Measurements from ENCODE around the gene CILP. TPM values are rescaled to one million over a fixed set of nuclear protein-coding genes. Genes with fewer than 3 reads are reported as not detected.
"Not testable (repeated sequence)": the region's sequence is repeated elsewhere in the genome, so short reads cannot be mapped to it uniquely, and the experiment has no call there.

CILP gene
- polyA plus RNA-seq, 3 donors, result 0.13 TPM; not detected in 2

DNA sequence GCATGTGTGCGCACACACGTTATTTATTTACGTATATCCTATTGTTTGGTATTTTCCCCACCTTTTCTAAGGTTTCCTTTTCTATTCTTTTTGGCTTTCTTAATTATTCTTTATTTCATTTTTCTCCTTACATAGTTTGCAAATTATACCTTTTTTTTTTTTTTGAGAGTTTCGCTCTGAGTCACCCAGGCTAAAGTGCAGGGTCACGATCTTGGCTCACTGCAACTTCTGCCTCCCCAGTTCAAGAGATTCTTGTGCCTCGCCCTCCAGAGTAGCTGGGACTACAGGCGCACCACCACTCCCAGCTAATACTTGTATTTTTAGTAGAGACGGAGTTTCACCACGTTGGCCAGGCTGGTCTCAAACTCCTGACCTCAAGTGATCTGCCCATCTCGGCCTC, 20.0 kb upstream of the CILP start:
- Mint-ChIP-seq H3K4me3 (no peak overlapping the region), H3K4me1 (no peaks in the 10 kb centered on the region), H3K27me3 (ENCODE audit: low read depth in 3 of 3) (peaks cover 1 to 5% (median 2%) of the 10 kb centered on the region in 3 donors), H3K36me3 (no peaks in the 10 kb centered on the region), H3K9me3 (no peaks in the 10 kb centered on the region), H3K27ac (peak overlapping the region in 1 of 7 donors; percentile 43)
- Histone ChIP-seq H3K9me3 (replicated peaks in 1 of 2; ENCODE audit: control insufficient read depth in 1 of 2, insufficient read depth in 1 of 2, low read length in 2 of 2) (no peaks in the 10 kb centered on the region), H4K20me1 (ENCODE audit: insufficient read depth, low read length) (no peaks in the 10 kb centered on the region), H3K79me2 (ENCODE audit: insufficient read depth, low read length) (no peaks in the 10 kb centered on the region), H3K4me1 (ENCODE audit: control insufficient read depth in 1 of 2, insufficient read depth in 2 of 2, low read length in 2 of 2) (no peaks in the 10 kb centered on the region), H3K4me2 (replicated peaks; ENCODE audit: extremely low read depth, low read length, poor library complexity, severe bottlenecking) (no peak overlapping the region), H3K9ac (ENCODE audit: insufficient read depth, low read length, poor library complexity, severe bottlenecking) (no peak overlapping the region), H3K4me3 (replicated peaks in 1 of 3; ENCODE audit: low read depth in 2 of 3, low read length in 3 of 3) (no peak overlapping the region), H3K36me3 (replicated peaks in 1 of 2; ENCODE audit: control insufficient read depth in 1 of 2, insufficient read depth in 2 of 2, low read length in 2 of 2) (no peaks in the 10 kb centered on the region), H3K27me3 (ENCODE audit: control insufficient read depth in 2 of 2, insufficient read depth in 2 of 2, low read length in 2 of 2) (no peaks in the 10 kb centered on the region), H3K27ac (ENCODE audit: low read depth in 1 of 2, low read length in 2 of 2) (no peak overlapping the region), H2AFZ (ENCODE audit: insufficient read depth, low read depth, low read length, poor library complexity, severe bottlenecking) (no peak overlapping the region)
- 92% methylated on average over 4 of the region's 10 CpGs for WGBS (ENCODE audit: insufficient coverage)
- TF ChIP-seq, protein P1, sequence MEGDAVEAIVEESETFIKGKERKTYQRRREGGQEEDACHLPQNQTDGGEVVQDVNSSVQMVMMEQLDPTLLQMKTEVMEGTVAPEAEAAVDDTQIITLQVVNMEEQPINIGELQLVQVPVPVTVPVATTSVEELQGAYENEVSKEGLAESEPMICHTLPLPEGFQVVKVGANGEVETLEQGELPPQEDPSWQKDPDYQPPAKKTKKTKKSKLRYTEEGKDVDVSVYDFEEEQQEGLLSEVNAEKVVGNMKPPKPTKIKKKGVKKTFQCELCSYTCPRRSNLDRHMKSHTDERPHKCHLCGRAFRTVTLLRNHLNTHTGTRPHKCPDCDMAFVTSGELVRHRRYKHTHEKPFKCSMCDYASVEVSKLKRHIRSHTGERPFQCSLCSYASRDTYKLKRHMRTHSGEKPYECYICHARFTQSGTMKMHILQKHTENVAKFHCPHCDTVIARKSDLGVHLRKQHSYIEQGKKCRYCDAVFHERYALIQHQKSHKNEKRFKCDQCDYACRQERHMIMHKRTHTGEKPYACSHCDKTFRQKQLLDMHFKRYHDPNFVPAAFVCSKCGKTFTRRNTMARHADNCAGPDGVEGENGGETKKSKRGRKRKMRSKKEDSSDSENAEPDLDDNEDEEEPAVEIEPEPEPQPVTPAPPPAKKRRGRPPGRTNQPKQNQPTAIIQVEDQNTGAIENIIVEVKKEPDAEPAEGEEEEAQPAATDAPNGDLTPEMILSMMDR (IDR thresholded peaks at IDR 0.05), result no peak
- intact Hi-C loops (cut with micrococcal nuclease), result no loop called here
- no peak for DNase-seq

DNA sequence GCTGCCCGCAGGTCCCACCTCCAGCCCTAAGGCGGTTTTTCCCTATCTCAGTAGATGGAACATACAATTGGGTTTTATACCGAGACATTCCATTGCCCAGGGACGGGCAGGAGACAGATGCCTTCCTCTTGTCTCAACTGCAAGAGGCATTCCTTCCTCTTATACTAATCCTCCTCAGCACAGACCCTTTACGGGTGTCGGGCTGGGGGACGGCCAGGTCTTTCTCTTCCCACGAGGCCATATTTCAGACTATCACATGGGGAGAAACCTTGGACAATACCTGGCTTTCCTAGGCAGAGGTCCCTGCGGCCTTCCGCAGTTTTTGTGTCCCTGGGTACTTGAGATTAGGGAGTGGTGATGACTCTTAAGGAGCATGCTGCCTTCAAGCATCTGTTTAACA, 15.6 kb upstream of the CILP start:
- not testable (repeated sequence) for H3K9ac ChIP-seq (ENCODE audit: insufficient read depth, low read length, poor library complexity, severe bottlenecking)

More for the DNA sequence above, 15.6 kb upstream of the CILP start:
- H3K27ac ChIP-seq (ENCODE audit: low read depth in 1 of 2, low read length in 2 of 2); H4K20me1 ChIP-seq (ENCODE audit: insufficient read depth, low read length); H3K4me1 Mint-ChIP-seq; H3K4me3 ChIP-seq (replicated peaks in 1 of 3; ENCODE audit: low read depth in 2 of 3, low read length in 3 of 3); H3K79me2 ChIP-seq (ENCODE audit: insufficient read depth, low read length); H3K27me3 ChIP-seq (ENCODE audit: control insufficient read depth in 2 of 2, insufficient read depth in 2 of 2, low read length in 2 of 2); H2AFZ ChIP-seq (ENCODE audit: insufficient read depth, low read depth, low read length, poor library complexity, severe bottlenecking); H3K4me3 Mint-ChIP-seq; H3K36me3 Mint-ChIP-seq; intact Hi-C loops (cut with micrococcal nuclease); H3K27ac Mint-ChIP-seq; H3K27me3 Mint-ChIP-seq (ENCODE audit: low read depth in 3 of 3); DNase-seq; H3K4me1 ChIP-seq (ENCODE audit: control insufficient read depth in 1 of 2, insufficient read depth in 2 of 2, low read length in 2 of 2); H3K9me3 ChIP-seq (replicated peaks in 1 of 2; ENCODE audit: control insufficient read depth in 1 of 2, insufficient read depth in 1 of 2, low read length in 2 of 2); H3K36me3 ChIP-seq (replicated peaks in 1 of 2; ENCODE audit: control insufficient read depth in 1 of 2, insufficient read depth in 2 of 2, low read length in 2 of 2); H3K4me2 ChIP-seq (replicated peaks; ENCODE audit: extremely low read depth, low read length, poor library complexity, severe bottlenecking); H3K9me3 Mint-ChIP-seq: not testable (repeated sequence)
- no CpG with 5 or more reads among the region's 10 CpGs for WGBS (ENCODE audit: insufficient coverage)
